Sigmoid colon (tissue), 3 donors: ENCODE data around the gene WNT9A.

ENCODE experiments used
- POLR2A ChIP-seq, 2 donors: fragments of 450-650 bp; IDR thresholded peaks; one replicate each; pipeline ENCODE4 v1.6.1; 2016; ENCODE audit warnings: antibody characterized with exemption in 2 of 2, mild to moderate bottlenecking in 2 of 2, moderate library complexity in 2 of 2
- TF ChIP-seq, protein P1 (sequence below), 4 experiments: fragments of 450-650 bp in 3 of 4; fragments of 200-600 bp in 1 of 4; IDR thresholded peaks; one replicate each; pipeline ENCODE4 v1.5.1; 2016 to 2019; ENCODE audit warnings: antibody characterized with exemption in 4 of 4, mild to moderate bottlenecking in 3 of 4, moderate library complexity in 2 of 4

- no peak for TF ChIP-seq POLR2A (IDR thresholded peaks at IDR 0.05)
- TF ChIP-seq, protein P1, sequence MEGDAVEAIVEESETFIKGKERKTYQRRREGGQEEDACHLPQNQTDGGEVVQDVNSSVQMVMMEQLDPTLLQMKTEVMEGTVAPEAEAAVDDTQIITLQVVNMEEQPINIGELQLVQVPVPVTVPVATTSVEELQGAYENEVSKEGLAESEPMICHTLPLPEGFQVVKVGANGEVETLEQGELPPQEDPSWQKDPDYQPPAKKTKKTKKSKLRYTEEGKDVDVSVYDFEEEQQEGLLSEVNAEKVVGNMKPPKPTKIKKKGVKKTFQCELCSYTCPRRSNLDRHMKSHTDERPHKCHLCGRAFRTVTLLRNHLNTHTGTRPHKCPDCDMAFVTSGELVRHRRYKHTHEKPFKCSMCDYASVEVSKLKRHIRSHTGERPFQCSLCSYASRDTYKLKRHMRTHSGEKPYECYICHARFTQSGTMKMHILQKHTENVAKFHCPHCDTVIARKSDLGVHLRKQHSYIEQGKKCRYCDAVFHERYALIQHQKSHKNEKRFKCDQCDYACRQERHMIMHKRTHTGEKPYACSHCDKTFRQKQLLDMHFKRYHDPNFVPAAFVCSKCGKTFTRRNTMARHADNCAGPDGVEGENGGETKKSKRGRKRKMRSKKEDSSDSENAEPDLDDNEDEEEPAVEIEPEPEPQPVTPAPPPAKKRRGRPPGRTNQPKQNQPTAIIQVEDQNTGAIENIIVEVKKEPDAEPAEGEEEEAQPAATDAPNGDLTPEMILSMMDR (IDR thresholded peaks at IDR 0.05): no peak
These were observed 29.5 kb downstream of the WNT9A start for GRCh38 chr1:227918083-227918700.
